ENCODE results near the gene PLCH2. TPM values are rescaled to one million over a fixed set of nuclear protein-coding genes. Genes with fewer than 3 reads are reported as not detected.

The PLCH2 gene
- total and polyA plus RNA-seq, 2 of the 13 experiments (the other 11 are each of a cell fraction or from before 2014, with no cell fraction given), result 0.15 to 0.67 TPM

- TF ChIP-seq ZNF280D (CRISPR knock-in tag; IDR thresholded peaks at IDR 0.05) (no peak), THAP8 (CRISPR knock-in tag; IDR thresholded peaks at IDR 0.05; ENCODE audit: borderline replicate concordance) (no peak), ZSCAN22 (CRISPR knock-in tag; IDR thresholded peaks at IDR 0.05) (no peak), KLF9 (CRISPR knock-in tag; IDR thresholded peaks at IDR 0.05; ENCODE audit: low read depth) (no peak), MTERF4 (CRISPR knock-in tag; IDR thresholded peaks at IDR 0.05) (no peak), ZNF549 (CRISPR knock-in tag; IDR thresholded peaks at IDR 0.05) (no peak), SMAD9 (CRISPR knock-in tag; IDR thresholded peaks at IDR 0.05) (no peak), ZNF704 (CRISPR knock-in tag; IDR thresholded peaks at IDR 0.05; ENCODE audit: borderline replicate concordance) (no peak), SALL2 (CRISPR knock-in tag; IDR thresholded peaks at IDR 0.05) (no peak), ZNF790 (CRISPR knock-in tag; IDR thresholded peaks at IDR 0.05; ENCODE audit: borderline replicate concordance) (no peak), ZMYM3 (CRISPR knock-in tag; IDR thresholded peaks at IDR 0.05) (no peak), KIAA2018 (CRISPR knock-in tag; IDR thresholded peaks at IDR 0.05; ENCODE audit: borderline replicate concordance) (no peak), SATB2 (CRISPR knock-in tag; IDR thresholded peaks at IDR 0.05) (no peak)
Measured at GRCh38 chr1:2518528-2518927, 42.4 kb downstream of the PLCH2 start (continued).

Data from HepG2 (cell line).